Stimulated activated naive CD4-positive, alpha-beta T cell (primary cell): ENCODE measurements around the gene RASD1.
"Not testable (repeated sequence)": the region's sequence is repeated elsewhere in the genome, so short reads cannot be mapped to it uniquely, and the experiment has no call there.

Source experiments
- DNase-seq, 6 experiments: peaks; one replicate each; lab custom pipeline; 2025; lab: John Stamatoyannopoulos, UW

Gene RASD1

DNA sequence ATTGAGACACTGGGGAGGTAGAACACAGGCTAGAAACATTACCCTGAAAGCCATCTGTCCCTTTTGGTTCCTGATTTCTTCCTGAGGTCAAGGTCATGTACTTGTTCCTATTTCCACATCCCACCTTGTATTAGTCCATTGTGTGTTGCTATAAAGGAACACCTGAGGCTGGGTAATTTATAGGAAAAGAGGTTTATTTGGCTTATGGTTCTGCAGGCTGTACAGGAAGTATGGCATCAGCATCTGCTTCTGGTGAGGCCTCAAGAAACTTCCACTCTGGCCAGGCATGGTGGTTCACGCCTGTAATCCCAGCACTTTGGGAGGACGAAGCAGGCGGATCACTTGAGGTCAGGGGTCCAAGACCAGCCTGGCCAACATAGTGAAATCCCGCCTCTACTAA, 26.8 kb downstream of the RASD1 start:
- DNase-seq: no peak

GRCh38 chr17:17468217-17469010, 27.8 kb downstream of the RASD1 start:
- no peak for DNase-seq

DNA sequence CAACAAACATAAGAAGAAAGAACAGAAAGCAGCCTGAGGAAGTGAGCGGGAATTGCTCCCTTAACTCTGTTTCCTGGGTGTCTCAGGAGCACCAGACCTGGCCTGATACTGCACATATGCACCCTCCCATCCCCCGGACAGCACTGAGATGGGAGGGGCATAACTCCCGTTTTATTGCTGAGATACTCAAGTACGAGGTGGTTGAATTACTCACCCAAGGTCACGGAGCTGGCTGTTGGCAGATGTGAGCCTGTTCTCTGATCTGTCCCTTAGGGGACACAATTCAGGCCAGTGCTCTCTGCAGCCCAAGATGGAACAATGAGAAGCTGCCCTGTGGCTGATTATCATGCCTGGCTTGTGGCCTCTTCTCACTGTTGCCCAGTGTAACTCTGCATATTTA, 28.5 kb downstream of the RASD1 start:
- no peak for DNase-seq

- DNase-seq: no peak
These were observed 29.2 kb downstream of the RASD1 start for GRCh38 chr17:17467016-17467415.

DNA sequence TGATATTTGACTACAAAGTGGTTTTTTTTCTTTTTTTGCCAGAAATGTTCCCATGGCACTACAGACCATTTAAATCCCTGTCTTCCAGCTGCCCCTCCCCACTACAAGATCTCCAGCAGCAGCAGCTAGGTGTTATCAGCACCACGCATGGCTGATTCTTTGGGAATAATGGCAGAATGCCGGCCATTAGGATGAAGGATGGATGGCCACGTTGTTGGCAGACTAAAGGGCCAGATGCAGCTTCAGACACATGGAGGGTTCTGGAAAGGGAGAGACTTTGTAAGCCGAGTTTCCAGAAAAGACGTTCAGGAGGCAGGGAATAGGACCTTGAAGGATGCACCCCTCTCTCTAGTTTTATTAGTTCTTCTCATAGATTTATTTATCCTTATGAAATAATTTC, 29.7 kb downstream of the RASD1 start:
- DNase-seq: no peak

- DNase-seq: not testable (repeated sequence)
These were observed 30.3 kb downstream of the RASD1 start for GRCh38 chr17:17465878-17466277.

DNA sequence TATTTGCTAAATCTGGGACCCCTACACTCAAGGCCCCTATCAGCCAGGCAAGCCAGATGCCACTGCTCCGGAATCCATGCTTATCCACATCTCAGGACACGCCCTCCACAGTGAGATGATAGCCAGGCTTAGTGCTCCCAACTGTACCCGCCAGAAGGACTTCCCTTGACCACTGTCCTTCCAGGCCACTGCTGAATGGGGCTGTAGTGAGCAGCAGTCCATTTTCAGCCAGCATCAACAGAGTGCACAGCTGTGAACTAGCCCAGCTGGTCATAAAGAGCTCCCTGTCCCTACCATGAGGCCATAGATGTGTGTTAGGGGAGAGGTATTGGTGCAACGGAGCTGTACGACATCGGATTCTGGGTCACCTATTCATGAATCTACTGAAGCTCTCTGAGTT, 32.4 kb downstream of the RASD1 start:
- DNase-seq: no peak

GRCh38 chr17:17462048-17462824, 34.0 kb downstream of the RASD1 start:
- no peak for DNase-seq

GRCh38 chr17:17460038-17460437, 36.2 kb downstream of the RASD1 start:
- DNase-seq: no peak

DNA sequence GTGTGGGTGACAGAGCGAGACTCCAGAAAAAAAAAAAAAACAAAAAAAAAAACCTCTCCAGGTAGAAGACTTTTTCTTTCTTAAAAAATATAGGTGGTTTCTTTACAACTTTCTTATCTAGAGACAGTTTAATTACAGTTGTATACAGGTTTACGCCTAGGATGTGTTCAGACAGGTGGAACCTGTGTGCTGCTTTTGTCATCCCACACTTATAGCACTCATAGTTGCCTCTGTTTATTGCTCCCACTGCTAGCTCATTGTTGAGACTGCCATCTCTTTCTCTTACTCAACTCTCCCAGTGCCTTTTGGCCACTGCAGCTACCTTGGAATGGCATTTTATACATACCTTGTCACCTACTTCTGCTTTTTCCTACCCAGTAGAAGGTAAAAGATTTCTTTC, 38.5 kb downstream of the RASD1 start:
- DNase-seq: no peak

GRCh38 chr17:17456251-17456650, 39.9 kb downstream of the RASD1 start:
- no peak for DNase-seq

DNA sequence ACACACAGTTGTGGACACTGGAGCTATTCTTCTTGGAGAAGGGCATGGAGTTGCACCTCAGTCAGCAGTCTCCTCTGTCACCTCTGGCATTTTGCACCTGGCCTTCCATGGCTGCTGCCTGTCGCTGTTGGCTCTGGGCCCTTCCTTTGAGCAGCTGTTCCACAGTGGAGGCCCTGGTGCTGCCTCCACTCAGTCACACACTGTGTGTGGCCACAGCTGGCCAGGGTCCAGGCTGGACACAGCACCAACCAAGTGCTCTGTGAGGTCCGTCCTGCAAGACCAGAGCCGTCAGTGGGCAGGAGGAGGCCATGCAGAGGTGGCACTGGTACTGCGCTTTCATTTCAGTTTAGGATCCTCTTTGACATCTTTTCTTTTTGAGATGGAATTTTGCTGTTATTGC, 41.0 kb downstream of the RASD1 start:
- no peak for DNase-seq

DNA sequence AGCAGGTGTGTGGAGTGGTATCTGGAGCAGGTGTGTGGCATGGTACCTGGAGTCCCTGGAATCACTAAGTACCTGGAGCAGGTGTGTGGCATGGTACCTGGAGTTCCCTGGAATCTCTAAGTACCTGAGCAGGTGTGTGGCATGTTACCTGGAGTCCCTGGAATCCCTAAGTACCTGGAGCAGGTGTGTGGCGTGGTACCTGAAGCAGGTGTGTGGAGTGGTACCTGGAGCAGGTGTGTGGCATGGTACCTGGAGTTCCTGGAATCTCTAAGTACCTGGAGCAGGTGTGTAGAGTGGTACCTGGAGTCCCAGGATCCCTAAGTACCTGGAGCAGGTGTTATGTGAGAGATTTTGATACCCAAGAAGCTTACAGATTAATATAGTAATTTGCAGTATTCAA, 41.5 kb downstream of the RASD1 start:
- DNase-seq: not testable (repeated sequence)

DNA sequence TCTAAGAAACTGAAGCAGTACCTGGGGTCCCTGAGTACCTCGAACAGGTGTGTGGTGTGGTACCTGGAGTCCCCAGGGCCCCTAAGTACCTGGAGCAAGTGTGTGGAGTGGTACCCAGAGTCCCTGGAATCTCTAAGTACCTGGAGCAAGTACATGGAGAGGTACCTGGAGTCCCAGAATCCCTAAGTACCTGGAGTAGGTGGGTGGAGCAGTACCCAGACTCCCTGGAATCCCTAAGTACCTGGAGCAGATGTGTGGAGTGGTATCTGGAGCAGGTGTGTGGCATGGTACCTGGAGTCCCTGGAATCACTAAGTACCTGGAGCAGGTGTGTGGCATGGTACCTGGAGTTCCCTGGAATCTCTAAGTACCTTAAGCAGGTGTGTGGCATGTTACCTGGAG, 41.9 kb downstream of the RASD1 start:
- DNase-seq: no peak

- no peak for DNase-seq
These were observed 43.1 kb downstream of the RASD1 start for GRCh38 chr17:17453088-17453487.

DNA sequence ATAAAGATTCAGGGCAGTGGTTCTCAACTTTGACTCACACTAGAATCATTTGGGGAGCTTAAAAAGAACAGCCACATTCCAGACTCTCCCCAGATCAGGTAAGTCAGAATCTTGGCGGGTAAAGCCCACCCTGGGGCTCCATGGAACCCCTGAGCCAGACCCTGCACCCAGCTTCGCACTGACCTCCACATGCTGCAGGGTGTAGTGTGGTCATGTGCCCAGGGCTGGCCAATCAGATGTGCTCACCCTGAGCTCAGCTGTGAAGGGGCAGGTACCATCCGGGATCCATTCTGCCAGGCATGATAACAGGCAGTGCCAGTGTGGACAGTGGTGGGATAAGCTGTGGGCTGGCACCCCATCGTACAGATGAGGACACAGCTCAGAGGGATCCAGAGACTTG, 47.5 kb downstream of the RASD1 start:
- DNase-seq: no peak

DNA sequence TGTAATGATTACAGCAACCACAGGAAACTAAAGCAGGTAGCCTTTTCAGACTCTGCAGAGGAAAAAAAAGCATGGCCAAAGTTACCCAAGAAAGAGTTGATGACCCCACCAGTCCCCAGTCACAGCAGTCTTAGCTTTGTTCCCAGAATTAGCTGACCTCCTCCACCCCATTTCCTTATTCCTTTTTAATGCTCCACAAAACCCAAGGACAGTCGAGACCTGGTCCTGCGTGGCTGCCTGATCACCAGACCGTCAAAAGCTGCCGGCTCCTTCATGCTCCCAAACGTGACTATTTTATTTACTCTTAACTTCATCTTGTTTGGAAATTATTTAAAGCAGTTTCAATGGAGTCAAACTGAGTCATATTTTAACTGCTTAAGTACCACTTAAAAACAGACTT, 48.1 kb downstream of the RASD1 start:
- DNase-seq: no peak

- DNase-seq: no peak
These were observed 48.9 kb downstream of the RASD1 start for GRCh38 chr17:17447264-17447663.

GRCh38 chr17:17446666-17447155, 49.5 kb downstream of the RASD1 start:
- no peak for DNase-seq

- no peak for DNase-seq
These were observed 50.1 kb downstream of the RASD1 start for GRCh38 chr17:17445925-17446665.

GRCh38 chr17:17445296-17445924, 50.8 kb downstream of the RASD1 start:
- no peak for DNase-seq
